Natural killer cell (primary cell): ENCODE results near the gene GAB2. TPM values are rescaled to one million over a fixed set of nuclear protein-coding genes. Genes with fewer than 3 reads are reported as not detected.

Experiments
- ATAC-seq, 3 donors: fragments of 150-1000 bp in 2 of 3; fragments of 200-7000 bp in 1 of 3; cut with Tn5 transposase; 1 replicate in 1 of 3; 2 replicates in 2 of 3; pipeline ENCODE4 v1.10.0; 2021; ENCODE audit warnings: mild to moderate bottlenecking in 2 of 3, moderate library complexity in 2 of 3
- DNase-seq, 2 donors: peaks; one replicate each; pipeline versions ENCODE4 v3.0.0 to v3.0.0-alpha.2; 2013 to 2021; ENCODE audit warnings: mixed read lengths in 1 of 2
- H3K27ac ChIP-seq: one replicate; pipeline ENCODE4 v1.5.1; 2013; ENCODE audit warnings: mild to moderate bottlenecking, low read length
- H3K27me3 ChIP-seq: one replicate; pipeline ENCODE4 v1.6.1; 2013; ENCODE audit warnings: low read length; ENCODE audit not compliant: control insufficient read depth, insufficient read depth
- H3K36me3 ChIP-seq: one replicate; pipeline ENCODE4 v1.6.1; 2013; ENCODE audit warnings: low read length; ENCODE audit not compliant: control insufficient read depth, insufficient read depth
- H3K4me1 ChIP-seq: one replicate; pipeline ENCODE4 v1.6.1; 2013; ENCODE audit warnings: low read length; ENCODE audit not compliant: control insufficient read depth, insufficient read depth
- H3K4me3 ChIP-seq: one replicate; pipeline ENCODE4 v1.5.1; 2013; ENCODE audit warnings: low read length
- H3K9me3 ChIP-seq: one replicate; pipeline ENCODE4 v1.6.1; 2013; ENCODE audit warnings: low read length; ENCODE audit not compliant: control insufficient read depth, insufficient read depth
- H3K27ac Mint-ChIP-seq, 2 donors: one replicate each; pipeline ENCODE4 v1.8.0; 2022; ENCODE audit warnings: mild to moderate bottlenecking in 2 of 2, mixed read lengths in 2 of 2, moderate library complexity in 1 of 2
- H3K27me3 Mint-ChIP-seq, 2 donors: one replicate each; pipeline ENCODE4 v1.8.0; 2022; ENCODE audit warnings: low read depth in 2 of 2, mixed read lengths in 2 of 2
- H3K36me3 Mint-ChIP-seq: one replicate; pipeline ENCODE4 v1.8.0; 2022; ENCODE audit warnings: mixed read lengths
- H3K4me1 Mint-ChIP-seq, 2 donors: one replicate each; pipeline ENCODE4 v1.8.0; 2022; ENCODE audit warnings: mixed read lengths in 2 of 2
- H3K4me3 Mint-ChIP-seq: one replicate; pipeline ENCODE4 v1.8.0; 2022; ENCODE audit warnings: mild to moderate bottlenecking, moderate library complexity, mixed read lengths
- H3K9me3 Mint-ChIP-seq, 2 donors: one replicate each; pipeline ENCODE4 v1.8.0; 2022; ENCODE audit warnings: mixed read lengths in 2 of 2
- CTCF ChIP-seq: fragments of 200-600 bp; IDR thresholded peaks from one replicate; pipeline ENCODE4 v1.8.0; 2022; ENCODE audit warnings: antibody characterized with exemption
- WGBS: methylation state at CpG from one replicate; pipeline ENCODE4 v1.1.7; 2013; ENCODE audit warnings: missing lambda C conversion rate; ENCODE audit not compliant: insufficient coverage; 5-methylcytosine and 5-hydroxymethylcytosine counted together
- intact Hi-C: fragments of 100-400 bp; cut with micrococcal nuclease; formaldehyde crosslinking; loops from one replicate; pipeline ENCODE4 v1.14.2; 2022
- total RNA-seq, 4 donors: library from RNA; stranded (reverse); fragments of 120-200 nt in 1 of 4; gene quantifications; one replicate each; pipeline versions ENCODE4 v1.2.3 to v1.2.4, GENCODE V29; 2013 to 2022

GAB2 gene
- total RNA-seq, 3 donors from 2014 or later (not counting 1 experiment from before 2014, with no cell fraction given) = 4.3 to 58.4 (median 8.1) TPM

- H3K27ac Mint-ChIP-seq = no peak overlapping the region
- peaks cover 3% of the 10 kb centered on the region for H3K36me3 ChIP-seq
- intact Hi-C loops = no loop called here
Measured at GRCh38 chr11:78171951-78172350, 245.7 kb downstream of the GAB2 start.

GRCh38 chr11:78170874-78171549 lies 246.6 kb downstream of the GAB2 start:
- no peaks in the 10 kb centered on the region for H3K27me3 Mint-ChIP-seq

More at GRCh38 chr11:78171951-78172350, 245.7 kb downstream of the GAB2 start:
- no peak for TF ChIP-seq CTCF
- H3K9me3 ChIP-seq = no peaks in the 10 kb centered on the region
- H3K36me3 Mint-ChIP-seq = no peaks in the 10 kb centered on the region
- no peak overlapping the region for H3K27ac ChIP-seq
- H3K4me3 Mint-ChIP-seq = no peak overlapping the region
- no peaks in the 10 kb centered on the region for H3K9me3 Mint-ChIP-seq
- H3K4me1 Mint-ChIP-seq = no peaks in the 10 kb centered on the region
- no peak for ATAC-seq
- no peaks in the 10 kb centered on the region for H3K27me3 ChIP-seq
- no peaks in the 10 kb centered on the region for H3K27me3 Mint-ChIP-seq
- 94% methylated on average over 6 of the region's 6 CpGs for WGBS
- no peaks in the 10 kb centered on the region for H3K4me1 ChIP-seq
- no peak for DNase-seq
- H3K4me3 ChIP-seq = no peak overlapping the region

GRCh38 chr11:78170413-78170812 lies 247.2 kb downstream of the GAB2 start:
- peaks cover 3% of the 10 kb centered on the region for H3K36me3 ChIP-seq

More at GRCh38 chr11:78170874-78171549, 246.6 kb downstream of the GAB2 start:
- Mint-ChIP-seq H3K9me3 (no peaks in the 10 kb centered on the region), H3K4me1 (no peaks in the 10 kb centered on the region), H3K4me3 (no peak overlapping the region), H3K36me3 (no peaks in the 10 kb centered on the region), H3K27ac (no peak overlapping the region)
- no peaks in the 10 kb centered on the region for H3K9me3 ChIP-seq
- no peaks in the 10 kb centered on the region for H3K27me3 ChIP-seq
- TF ChIP-seq CTCF = no peak
- H3K27ac ChIP-seq = no peak overlapping the region
- 84% methylated on average over 6 of the region's 7 CpGs for WGBS
- ATAC-seq = no peak
- no peak overlapping the region for H3K4me3 ChIP-seq
- no peaks in the 10 kb centered on the region for H3K4me1 ChIP-seq
- intact Hi-C loops = no loop called here
- DNase-seq = no peak
- peaks cover 3% of the 10 kb centered on the region for H3K36me3 ChIP-seq

More at GRCh38 chr11:78170413-78170812, 247.2 kb downstream of the GAB2 start:
- Histone ChIP-seq H3K4me1 (no peaks in the 10 kb centered on the region), H3K27me3 (no peaks in the 10 kb centered on the region), H3K27ac (no peak overlapping the region), H3K9me3 (no peaks in the 10 kb centered on the region), H3K4me3 (no peak overlapping the region)
- no peak overlapping the region for H3K27ac Mint-ChIP-seq
- H3K4me3 Mint-ChIP-seq = no peak overlapping the region
- no peaks in the 10 kb centered on the region for H3K4me1 Mint-ChIP-seq
- H3K9me3 Mint-ChIP-seq = no peaks in the 10 kb centered on the region
- H3K27me3 Mint-ChIP-seq = no peaks in the 10 kb centered on the region
- intact Hi-C loops = no loop called here
- WGBS = 93% methylated on average over 11 of the region's 11 CpGs
- ATAC-seq (no peak), DNase-seq (no peak)
- no peaks in the 10 kb centered on the region for H3K36me3 Mint-ChIP-seq
- TF ChIP-seq CTCF = no peak
